Nephron (organoid): ENCODE data around the gene ZNF580.

Experiments used
- H3K27ac Mint-ChIP-seq, 3 experiments: 2 replicates each; pipeline ENCODE4 v1.8.0; 2020; ENCODE audit warnings: mixed read lengths in 3 of 3, mild to moderate bottlenecking in 2 of 3, moderate library complexity in 1 of 3
- H3K27me3 Mint-ChIP-seq: 2 replicates; pipeline ENCODE4 v1.8.0; 2021; ENCODE audit warnings: low read depth, mild to moderate bottlenecking, moderate library complexity, mixed read lengths
- H3K36me3 Mint-ChIP-seq: 2 replicates; pipeline ENCODE4 v1.8.0; 2020; ENCODE audit warnings: low read depth, mixed read lengths
- H3K4me1 Mint-ChIP-seq: 2 replicates; pipeline ENCODE4 v1.8.0; 2020; ENCODE audit warnings: mixed read lengths
- H3K4me3 Mint-ChIP-seq, 3 experiments: 2 replicates each; pipeline ENCODE4 v1.8.0; 2020; ENCODE audit warnings: mild to moderate bottlenecking in 3 of 3, mixed read lengths in 3 of 3, moderate library complexity in 2 of 3
- H3K9me3 Mint-ChIP-seq: 2 replicates; pipeline ENCODE4 v1.8.0; 2020; ENCODE audit warnings: mixed read lengths
- CTCF ChIP-seq, 3 experiments: fragments of 200-600 bp; sonication (generic); IDR thresholded peaks; one replicate each; pipeline ENCODE4 v1.5.0; 2021; ENCODE audit warnings: antibody characterized with exemption in 3 of 3; ENCODE audit not compliant: unreplicated experiment in 3 of 3

The ZNF580 gene

GRCh38 chr19:55603581-55604292, 37.1 kb upstream of the ZNF580 start:
- TF ChIP-seq CTCF (IDR thresholded peaks at IDR 0.05; ENCODE audit: unreplicated experiment in 3 of 3), result no peak
- Mint-ChIP-seq H3K4me1 (peaks cover 24% of the 10 kb centered on the region), H3K27me3 (no peaks in the 10 kb centered on the region), H3K9me3 (no peaks in the 10 kb centered on the region), H3K36me3 (peaks cover 18% of the 10 kb centered on the region), H3K4me3 (peak overlapping the region; percentile 72 to 89 (median 75)), H3K27ac (peak overlapping the region; percentile 85 to 99 (median 96))

- peaks cover 28% of the 10 kb centered on the region for H3K36me3 Mint-ChIP-seq
- H3K9me3 Mint-ChIP-seq, result no peaks in the 10 kb centered on the region
- peak overlapping the region; percentile 96 to 99 (median 98) for H3K27ac Mint-ChIP-seq
- TF ChIP-seq CTCF (IDR thresholded peaks at IDR 0.05; ENCODE audit: unreplicated experiment in 3 of 3), result no peak
- peak overlapping the region; percentile 86 to 89 (median 87) for H3K4me3 Mint-ChIP-seq
- peaks cover 21% of the 10 kb centered on the region for H3K4me1 Mint-ChIP-seq
- H3K27me3 Mint-ChIP-seq, result no peaks in the 10 kb centered on the region
These were observed 35.6 kb upstream of the ZNF580 start for GRCh38 chr19:55605207-55605636.

GRCh38 chr19:55605637-55606470, 34.9 kb upstream of the ZNF580 start, which contains the start of gene ZNF865:
Gene ZNF865 (plus strand): TSS chr19:55605647. CDS start chr19:55613619, 7,972 bp downstream.
- Mint-ChIP-seq H3K27me3 (no peaks in the 10 kb centered on the region), H3K36me3 (peaks cover 33% of the 10 kb centered on the region), H3K4me3 (peak within 1 kb of the TSS; percentile 97 to 99 (median 99)), H3K27ac (peak within 1 kb of the TSS; percentile 96 to 99 (median 99)), H3K9me3 (no peaks in the 10 kb centered on the region), H3K4me1 (peaks cover 21% of the 10 kb centered on the region)
- TF ChIP-seq CTCF (IDR thresholded peaks at IDR 0.05; ENCODE audit: unreplicated experiment in 3 of 3), result peak; percentile 73 to 79 (median 77)

- TF ChIP-seq CTCF (IDR thresholded peaks at IDR 0.05; ENCODE audit: unreplicated experiment in 3 of 3), result peak; percentile 7 to 20 (median 17)
- Mint-ChIP-seq H3K27me3 (no peaks in the 10 kb centered on the region), H3K4me1 (peaks cover 21% of the 10 kb centered on the region), H3K9me3 (no peaks in the 10 kb centered on the region), H3K36me3 (peaks cover 36% of the 10 kb centered on the region), H3K27ac (peak overlapping the region; percentile 96 to 99 (median 99)), H3K4me3 (peak overlapping the region; percentile 97 to 99 (median 99))
These were observed 34.4 kb upstream of the ZNF580 start for GRCh38 chr19:55606471-55606787.

- TF ChIP-seq CTCF (IDR thresholded peaks at IDR 0.05; ENCODE audit: unreplicated experiment in 3 of 3), result no peak
- H3K27ac Mint-ChIP-seq, result peak overlapping the region; percentile 96 to 99 (median 99)
- peak overlapping the region; percentile 97 to 99 (median 99) for H3K4me3 Mint-ChIP-seq
- peaks cover 39% of the 10 kb centered on the region for H3K36me3 Mint-ChIP-seq
- H3K9me3 Mint-ChIP-seq, result no peaks in the 10 kb centered on the region
- H3K27me3 Mint-ChIP-seq, result no peaks in the 10 kb centered on the region
- peaks cover 21% of the 10 kb centered on the region for H3K4me1 Mint-ChIP-seq
These were observed 34.0 kb upstream of the ZNF580 start for GRCh38 chr19:55606817-55607216.
